Measurements from ENCODE around the gene AASDH.

GRCh38 chr4:56305390-56305789 is 81.9 kb downstream of the AASDH start:
- TF ChIP-seq EZH2 (IDR thresholded peaks at IDR 0.05; ENCODE audit: low read length) (no peak), CTCF (optimal IDR thresholded peaks at IDR 0.05 in 1 of 3, IDR thresholded peaks at IDR 0.05 in 1 of 3, conservative IDR thresholded peaks at IDR 0.05 in 1 of 3; ENCODE audit: extremely low read depth in 1 of 3, insufficient read depth in 2 of 3, low read length in 3 of 3) (no peak)
